Testis (tissue), 3 donors: ENCODE results near the gene SATB2. TPM values are rescaled to one million over a fixed set of nuclear protein-coding genes. Genes with fewer than 3 reads are reported as not detected.
A peak's percentile ranks its signal among the peaks of the same experiment; 100 is the strongest.

Experiments
- DNase-seq: peaks from one replicate; pipeline ENCODE4 v3.0.0-alpha.2; 2019
- H3K27ac ChIP-seq, 2 donors: fragments of 200-600 bp; sonication (generic); one replicate each; pipeline ENCODE4 v1.5.1; 2019
- H3K27me3 ChIP-seq: fragments of 200-600 bp; sonication (generic); one replicate; pipeline ENCODE4 v1.5.1; 2019
- H3K36me3 ChIP-seq: fragments of 200-600 bp; sonication (generic); one replicate; pipeline ENCODE4 v1.5.1; 2017; ENCODE audit warnings: low read depth; ENCODE audit errors: missing control alignments
- H3K4me1 ChIP-seq: fragments of 200-600 bp; sonication (generic); one replicate; pipeline ENCODE4 v1.5.1; 2019
- H3K4me3 ChIP-seq, 2 donors: fragments of 200-600 bp; sonication (generic); one replicate each; pipeline ENCODE4 v1.5.1; 2017 to 2019
- H3K9me3 ChIP-seq: fragments of 200-600 bp; sonication (generic); one replicate; pipeline ENCODE4 v1.5.1; 2017
- CTCF ChIP-seq, 3 experiments: fragments of 450-650 bp in 2 of 3; fragments of 200-600 bp in 1 of 3; sonication (generic) in 1 of 3; IDR thresholded peaks; one replicate each; pipeline ENCODE4 v1.5.1; 2016 to 2019; ENCODE audit warnings: antibody characterized with exemption in 3 of 3, mild to moderate bottlenecking in 2 of 3, moderate library complexity in 1 of 3
- POLR2A ChIP-seq: fragments of 450-650 bp; IDR thresholded peaks from one replicate; pipeline ENCODE4 v1.6.1; 2017; ENCODE audit warnings: antibody characterized with exemption, mild to moderate bottlenecking, moderate library complexity
- WGBS, 2 donors: methylation state at CpG; one replicate each; pipeline ENCODE4 v1.1.5; 2018; 5-methylcytosine and 5-hydroxymethylcytosine counted together
- intact Hi-C: fragments of 100-400 bp; cut with DNase I; formaldehyde crosslinking; loops from one replicate; pipeline ENCODE4 v1.15.1; 2023; ENCODE audit warnings: low total_unique reads
- polyA plus RNA-seq: library from polyadenylated mRNA; stranded (reverse); fragments of 350-450 nt; fragmentation: Illumina TruSeq; extraction: RNeasy Lipid Tissue Mini Kit (QIAGEN cat#74804); gene quantifications from one replicate; pipeline ENCODE4 v1.2.3, GENCODE V29; 2014; ENCODE audit warnings: low read depth, low replicate concordance; ENCODE audit not compliant: insufficient read depth
- total RNA-seq, 2 donors: library from RNA; depleted of rRNA; stranded (reverse); fragments of >200 nt; gene quantifications; one replicate each; pipeline ENCODE4 v1.2.3, GENCODE V29; 2016

The SATB2 gene
- total and polyA plus RNA-seq, 3 donors from 2014 or later = 5.1 to 15.1 (median 14.1) TPM

- no peaks in the 10 kb centered on the region for H3K9me3 ChIP-seq
- intact Hi-C loops = no loop called here
- H3K36me3 ChIP-seq = no peaks in the 10 kb centered on the region
Observed at GRCh38 chr2:199495147-199495546, 37.4 kb upstream of the SATB2 start.

GRCh38 chr2:199490049-199490448 is 32.3 kb upstream of the SATB2 start:
- Histone ChIP-seq H3K36me3 (no peaks in the 10 kb centered on the region), H3K27ac (no peak overlapping the region), H3K9me3 (no peaks in the 10 kb centered on the region), H3K4me1 (no peaks in the 10 kb centered on the region), H3K4me3 (no peak overlapping the region), H3K27me3 (no peaks in the 10 kb centered on the region)
- intact Hi-C loops = no loop called here
- WGBS, 2 donors = 84 to 89% methylated on average over 5 of the region's 5 CpGs
- no peak for DNase-seq
- no peak for TF ChIP-seq POLR2A
- TF ChIP-seq CTCF (IDR thresholded peaks at IDR 0.05) = no peak

More at GRCh38 chr2:199495147-199495546, 37.4 kb upstream of the SATB2 start:
- TF ChIP-seq POLR2A = no peak
- no peak for TF ChIP-seq CTCF (IDR thresholded peaks at IDR 0.05)
- no peak for DNase-seq
- H3K4me1 ChIP-seq = no peaks in the 10 kb centered on the region
- no peaks in the 10 kb centered on the region for H3K27me3 ChIP-seq
- 83% methylated on average over 4 of the region's 4 CpGs for WGBS, 2 donors
- no peak overlapping the region for H3K27ac ChIP-seq
- no peak overlapping the region for H3K4me3 ChIP-seq

GRCh38 chr2:199488772-199489400 is 31.1 kb upstream of the SATB2 start:
- intact Hi-C loops = no loop called here

GRCh38 chr2:199485732-199486335 is 28.1 kb upstream of the SATB2 start:
- Histone ChIP-seq H3K4me1 (no peaks in the 10 kb centered on the region), H3K27me3 (no peaks in the 10 kb centered on the region), H3K36me3 (no peaks in the 10 kb centered on the region), H3K4me3 (no peak overlapping the region), H3K9me3 (no peaks in the 10 kb centered on the region), H3K27ac (no peak overlapping the region)
- DNase-seq = peak; percentile 79
- WGBS, 2 donors = 21 to 29% methylated on average over 5 of the region's 5 CpGs
- TF ChIP-seq CTCF (IDR thresholded peaks at IDR 0.05) = peak; percentile 23 to 46 (median 24)
- TF ChIP-seq POLR2A = no peak
- intact Hi-C loops = no loop called here

More at GRCh38 chr2:199488772-199489400, 31.1 kb upstream of the SATB2 start:
- no peaks in the 10 kb centered on the region for H3K9me3 ChIP-seq
- H3K27me3 ChIP-seq = no peaks in the 10 kb centered on the region
- TF ChIP-seq CTCF (IDR thresholded peaks at IDR 0.05) = peak; percentile 18 to 61 (median 33)
- no peak for TF ChIP-seq POLR2A
- WGBS, 2 donors = 57 to 72% methylated on average over 6 of the region's 6 CpGs
- no peaks in the 10 kb centered on the region for H3K36me3 ChIP-seq
- no peak overlapping the region for H3K4me3 ChIP-seq
- H3K4me1 ChIP-seq = no peaks in the 10 kb centered on the region
- DNase-seq = peak; percentile 72
- no peak overlapping the region for H3K27ac ChIP-seq
